ENCODE data around the gene MAS1.
"Not testable (repeated sequence)": the region's sequence is repeated elsewhere in the genome, so short reads cannot be mapped to it uniquely, and the experiment has no call there.

Gene MAS1

GRCh38 chr6:159890792-159891191 lies at the start of gene MAS1:
MAS1 (plus strand) TSS chr6:159890988; CDS start chr6:159906956, 15,968 bp downstream.
- DNase-seq (ENCODE audit: low read depth in 2 of 3, low spot score in 1 of 3), result no peak

- DNase-seq (ENCODE audit: low read depth in 2 of 3, low spot score in 1 of 3), result no peak
Measured at GRCh38 chr6:159842035-159842434, 48.8 kb upstream of the MAS1 start.

- DNase-seq (ENCODE audit: low read depth in 2 of 3, low spot score in 1 of 3), result no peak
Measured at GRCh38 chr6:159844737-159845645, 45.8 kb upstream of the MAS1 start.

GRCh38 chr6:159848552-159848951 lies 42.2 kb upstream of the MAS1 start:
- not testable (repeated sequence) for DNase-seq (ENCODE audit: low read depth in 2 of 3, low spot score in 1 of 3)

DNA sequence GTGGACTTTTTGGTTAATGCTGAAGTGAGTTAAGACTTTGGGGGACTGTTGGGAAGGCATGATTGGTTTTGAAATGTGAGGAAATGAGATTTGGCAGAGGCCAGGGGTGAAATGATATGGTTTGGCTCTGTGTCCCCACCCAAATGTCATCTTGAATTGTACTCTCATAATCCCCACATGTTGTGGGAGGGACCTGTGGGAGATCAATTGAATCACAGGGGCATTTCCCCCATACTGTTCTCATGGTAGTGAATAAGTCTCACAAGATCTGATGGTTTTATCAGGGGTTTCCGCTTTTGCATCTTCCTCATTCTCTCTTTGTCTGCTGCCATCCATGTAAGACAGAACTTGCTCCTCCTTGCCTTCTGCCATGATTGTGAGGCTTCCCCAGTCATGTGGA lies 40.9 kb upstream of the MAS1 start:
- DNase-seq (ENCODE audit: low read depth in 2 of 3, low spot score in 1 of 3), result not testable (repeated sequence)

- no peak for DNase-seq (ENCODE audit: low read depth in 2 of 3, low spot score in 1 of 3)
Measured at GRCh38 chr6:159852877-159853276, 37.9 kb upstream of the MAS1 start.

DNA sequence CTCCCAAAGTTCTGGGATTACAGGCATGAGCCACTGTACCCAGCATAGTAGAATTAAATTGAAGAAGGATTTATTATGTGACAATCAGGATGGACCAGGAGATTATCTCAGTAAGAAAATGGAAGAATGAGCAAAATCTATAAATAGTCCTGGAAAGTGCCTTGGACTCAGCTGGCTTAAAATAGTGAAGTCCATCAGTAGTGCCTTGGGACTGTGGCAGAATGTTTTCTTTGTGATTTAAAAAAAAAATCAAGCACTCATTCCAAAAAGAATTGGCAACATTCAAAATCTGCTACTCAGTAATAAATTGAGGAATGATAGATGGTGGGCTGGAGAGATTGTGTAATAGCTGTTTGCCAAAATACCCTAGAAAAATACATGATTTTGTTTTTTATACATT lies 37.0 kb upstream of the MAS1 start:
- DNase-seq (ENCODE audit: low read depth in 2 of 3, low spot score in 1 of 3), result no peak

DNA sequence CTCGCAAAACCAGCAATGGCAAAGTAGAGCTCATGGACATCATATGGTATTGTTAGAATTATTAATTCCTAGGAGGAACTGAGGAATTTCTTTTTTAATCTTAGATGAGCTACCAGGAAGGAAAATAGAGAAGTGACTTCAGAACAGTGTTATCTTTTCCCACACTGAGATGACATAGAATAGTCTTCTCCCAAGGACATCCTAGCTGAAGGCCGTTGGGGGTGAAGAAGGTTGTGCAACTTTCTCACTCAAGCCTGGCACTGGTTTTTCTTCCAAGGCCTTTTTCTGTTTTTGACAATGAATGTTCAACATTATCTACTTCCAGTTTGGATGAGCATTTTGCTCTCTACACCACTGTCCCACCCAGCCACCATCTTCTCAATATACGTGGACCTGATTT lies 35.8 kb upstream of the MAS1 start:
- DNase-seq (ENCODE audit: low read depth in 2 of 3, low spot score in 1 of 3), result no peak

GRCh38 chr6:159858259-159858658 lies 32.5 kb upstream of the MAS1 start:
- no peak for DNase-seq (ENCODE audit: low read depth in 2 of 3, low spot score in 1 of 3)

- DNase-seq (ENCODE audit: low read depth in 2 of 3, low spot score in 1 of 3), result no peak
Measured at GRCh38 chr6:159860482-159860881, 30.3 kb upstream of the MAS1 start.

DNA sequence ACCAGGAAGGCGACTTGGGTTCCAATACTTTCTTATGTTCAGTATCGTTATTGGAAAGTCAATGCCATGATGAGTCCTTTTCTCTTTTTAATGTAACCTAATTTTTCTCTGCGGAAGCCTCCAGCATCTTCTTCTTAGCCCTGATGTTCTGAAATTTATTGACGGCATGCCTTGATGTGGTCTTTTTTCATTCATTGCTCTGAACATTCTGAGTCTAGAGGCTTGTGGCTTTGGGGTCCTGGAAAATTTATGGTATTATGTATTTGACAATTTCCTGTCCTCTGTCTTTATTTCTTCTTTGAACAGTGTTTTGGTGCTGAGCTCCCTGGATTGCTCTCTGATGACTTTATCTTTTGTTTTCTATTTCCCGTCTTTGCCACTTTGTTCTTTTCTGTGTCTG lies 28.7 kb upstream of the MAS1 start:
- no peak for DNase-seq (ENCODE audit: low read depth in 2 of 3, low spot score in 1 of 3)

GRCh38 chr6:159863341-159863740 lies 27.4 kb upstream of the MAS1 start:
- DNase-seq (ENCODE audit: low read depth in 2 of 3, low spot score in 1 of 3), result peak in 2 of 3 donors; percentile 10 to 51

- DNase-seq (ENCODE audit: low read depth in 2 of 3, low spot score in 1 of 3), result no peak
Measured at GRCh38 chr6:159865226-159865920, 25.4 kb upstream of the MAS1 start.

- DNase-seq (ENCODE audit: low read depth in 2 of 3, low spot score in 1 of 3), result no peak
Measured at GRCh38 chr6:159866286-159867247, 24.2 kb upstream of the MAS1 start.

DNA sequence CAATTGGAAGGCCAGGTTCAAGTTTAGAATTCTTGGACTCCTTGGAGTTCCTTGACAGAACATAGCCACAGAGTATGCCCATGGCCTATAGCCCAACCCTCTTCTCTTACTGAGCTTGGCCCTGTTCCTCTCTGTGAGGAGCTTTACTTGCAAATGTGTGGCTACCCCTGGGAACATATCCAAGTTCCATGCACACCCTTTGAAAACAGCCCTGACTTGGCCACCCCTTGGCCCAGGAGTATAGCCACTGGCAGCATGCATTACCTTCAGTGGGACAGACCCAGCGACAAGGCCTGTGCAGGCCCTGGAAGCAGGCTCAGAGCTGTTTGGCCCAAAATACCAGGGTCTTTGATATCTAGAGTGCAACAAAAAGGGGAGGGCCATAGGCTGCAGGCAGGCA lies 19.5 kb upstream of the MAS1 start:
- DNase-seq (ENCODE audit: low read depth in 2 of 3, low spot score in 1 of 3), result no peak

- peak in 2 of 3 donors; percentile 2 to 10 for DNase-seq (ENCODE audit: low read depth in 2 of 3, low spot score in 1 of 3)
Measured at GRCh38 chr6:159871906-159872305, 18.9 kb upstream of the MAS1 start.

DNA sequence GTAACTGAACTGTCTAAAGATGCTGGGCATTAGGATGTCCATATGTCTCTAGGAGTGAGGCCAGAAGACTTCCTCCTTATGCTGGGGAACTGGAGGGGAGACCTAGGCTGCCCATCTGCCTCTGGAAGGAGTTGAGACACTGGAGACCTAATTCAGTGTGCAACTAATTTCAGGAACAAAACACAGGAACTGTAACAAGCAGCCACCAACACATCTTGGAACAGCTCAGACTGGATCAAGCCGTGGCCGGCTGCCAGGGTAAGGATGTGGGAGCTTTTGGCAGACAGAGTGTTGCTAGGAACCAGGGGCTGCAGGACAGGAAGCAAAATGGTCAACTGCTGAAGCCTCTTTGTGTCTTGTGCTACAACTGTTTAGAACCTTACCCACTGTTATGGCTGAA lies 16.4 kb upstream of the MAS1 start:
- no peak for DNase-seq (ENCODE audit: low read depth in 2 of 3, low spot score in 1 of 3)

DNA sequence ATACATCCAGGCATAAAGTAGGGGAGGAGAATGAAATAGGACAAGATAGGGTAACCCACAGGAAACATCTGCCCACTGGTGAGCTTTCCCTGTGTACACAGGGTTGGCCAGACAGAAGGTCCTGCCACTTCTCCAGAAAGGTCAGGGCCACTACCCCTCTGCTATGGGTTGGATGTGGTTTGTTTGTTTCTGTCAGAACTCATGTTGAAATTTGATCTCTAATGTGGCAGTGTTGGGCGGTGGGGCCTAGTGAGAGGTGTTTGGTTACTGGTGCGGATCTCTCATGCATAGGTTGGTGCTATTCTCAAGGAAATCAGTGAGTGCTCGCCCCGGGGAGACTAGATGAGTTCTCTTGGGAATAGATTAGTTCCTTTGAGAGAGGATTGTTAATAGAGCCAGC lies 15.6 kb upstream of the MAS1 start:
- no peak for DNase-seq (ENCODE audit: low read depth in 2 of 3, low spot score in 1 of 3)

- no peak for DNase-seq (ENCODE audit: low read depth in 2 of 3, low spot score in 1 of 3)
Measured at GRCh38 chr6:159876242-159876641, 14.5 kb upstream of the MAS1 start.

- no peak for DNase-seq (ENCODE audit: low read depth in 2 of 3, low spot score in 1 of 3)
Measured at GRCh38 chr6:159877256-159877808, 13.5 kb upstream of the MAS1 start.

GRCh38 chr6:159878341-159878740 lies 12.4 kb upstream of the MAS1 start:
- no peak for DNase-seq (ENCODE audit: low read depth in 2 of 3, low spot score in 1 of 3)

Data from stimulated activated CD4-positive, alpha-beta T cell treated with anti-CD3 and anti-CD28 coated beads, Interleukin-12 subunit alpha, Interleukin-12 subunit beta, amount 100 ng/mL, for 48 hours (primary cell).